Body of pancreas (tissue), 4 donors: ENCODE measurements around the gene CST6. TPM values are rescaled to one million over a fixed set of nuclear protein-coding genes. Genes with fewer than 3 reads are reported as not detected.

Experiments used
- ATAC-seq: fragments of 150-250 bp; one replicate; pipeline ENCODE4 v1.9.1; 2016
- DNase-seq, 4 donors: peaks; one replicate each; pipeline ENCODE4 v3.0.0-alpha.2; 2019
- H3K27ac ChIP-seq, 4 donors: fragments of 200-600 bp; sonication (generic); 1 replicate in 3 of 4; 2 replicates in 1 of 4; pipeline versions ENCODE4 v1.5.1 to v1.6.1; 2016 to 2019; ENCODE audit warnings: mild to moderate bottlenecking in 1 of 4, mixed read lengths in 1 of 4, moderate library complexity in 1 of 4
- H3K27me3 ChIP-seq, 2 donors: fragments of 200-600 bp; sonication (generic); one replicate each; pipeline ENCODE4 v1.6.0; 2016; ENCODE audit warnings: mild to moderate bottlenecking in 1 of 2
- H3K36me3 ChIP-seq, 2 donors: fragments of 200-600 bp; sonication (generic); replicated peaks in 1 of 2; 2 replicates each; pipeline ENCODE4 v1.5.1; 2016; ENCODE audit warnings: low read depth in 2 of 2; ENCODE audit not compliant: insufficient read depth in 1 of 2
- H3K4me1 ChIP-seq: fragments of 200-600 bp; sonication (generic); one replicate; pipeline ENCODE4 v1.6.0; 2016
- H3K4me3 ChIP-seq, 2 donors: fragments of 200-600 bp; sonication (generic); 1 replicate in 1 of 2; 2 replicates in 1 of 2; pipeline ENCODE4 v1.5.1; 2016 to 2019
- H3K9me3 ChIP-seq, 3 donors: fragments of 200-600 bp; sonication (generic); 1 replicate in 2 of 3; 2 replicates in 1 of 3; pipeline ENCODE4 v1.5.1; 2016
- CTCF ChIP-seq, 7 experiments: fragments of 450-650 bp in 4 of 7; fragments of 200-600 bp in 3 of 7; sonication (generic) in 3 of 7; IDR thresholded peaks; one replicate each; pipeline ENCODE4 v1.5.1; 2016 to 2019; ENCODE audit warnings: antibody characterized with exemption in 7 of 7
- POLR2A ChIP-seq, 3 donors: fragments of 450-650 bp; IDR thresholded peaks; one replicate each; pipeline ENCODE4 v1.6.1; 2016; ENCODE audit warnings: antibody characterized with exemption in 3 of 3, mild to moderate bottlenecking in 2 of 3
- WGBS, 2 donors: methylation state at CpG; one replicate each; pipeline ENCODE4 v1.1.5; 2017; 5-methylcytosine and 5-hydroxymethylcytosine counted together
- intact Hi-C: fragments of 100-400 bp; cut with DNase I; formaldehyde crosslinking; loops from one replicate; pipeline ENCODE4 v1.15.1; 2023
- total RNA-seq, 2 donors: library from RNA; depleted of rRNA; stranded (reverse); fragments of >200 nt; gene quantifications; one replicate each; pipeline ENCODE4 v1.1.0, GENCODE V29; 2016

CST6 gene
- total RNA-seq, 2 donors from 2014 or later, result not detected

GRCh38 chr11:65979261-65979759 is 32.5 kb upstream of the CST6 start:
- no peak for TF ChIP-seq POLR2A (IDR thresholded peaks at IDR 0.05)
- no peak for TF ChIP-seq CTCF (IDR thresholded peaks at IDR 0.05)
- intact Hi-C loops, result no loop called here
- DNase-seq (no peak), ATAC-seq (no peak)
- Histone ChIP-seq H3K27me3 (no peaks in the 10 kb centered on the region), H3K36me3 (peaks cover 5 to 12% of the 10 kb centered on the region in 2 donors), H3K4me3 (no peak overlapping the region), H3K9me3 (no peaks in the 10 kb centered on the region), H3K4me1 (no peaks in the 10 kb centered on the region), H3K27ac (no peak overlapping the region)
- WGBS, 2 donors, result 95 to 98% methylated on average over 5 to 9 of the region's 10 CpGs

GRCh38 chr11:65981101-65981740 is 30.6 kb upstream of the CST6 start:
- Histone ChIP-seq H3K4me3 (no peak overlapping the region), H3K9me3 (no peaks in the 10 kb centered on the region), H3K36me3 (peaks cover 5 to 12% of the 10 kb centered on the region in 2 donors), H3K27ac (peak overlapping the region in 1 of 4 donors; percentile 17), H3K4me1 (no peaks in the 10 kb centered on the region), H3K27me3 (no peaks in the 10 kb centered on the region)
- TF ChIP-seq CTCF (IDR thresholded peaks at IDR 0.05) (no peak), POLR2A (IDR thresholded peaks at IDR 0.05) (no peak)
- no peak for ATAC-seq
- intact Hi-C loops, result loop anchor here (5.0 kb wide), 1 partner anchor 99 kb away; no protein-coding TSS in a partner anchor
- no peak for DNase-seq
- WGBS, 2 donors, result 57 to 73% methylated on average over 9 to 12 of the region's 12 CpGs

GRCh38 chr11:65981972-65982823 is 29.6 kb upstream of the CST6 start:
- 58 to 66% methylated on average over 8 to 16 of the region's 16 CpGs for WGBS, 2 donors
- no peak for ATAC-seq

More at GRCh38 chr11:65981972-65982823, 29.6 kb upstream of the CST6 start:
- Histone ChIP-seq H3K27me3 (no peaks in the 10 kb centered on the region), H3K36me3 (peaks cover 5 to 10% of the 10 kb centered on the region in 2 donors), H3K27ac (peak overlapping the region in 1 of 4 donors; percentile 17), H3K4me3 (no peak overlapping the region), H3K4me1 (no peaks in the 10 kb centered on the region), H3K9me3 (no peaks in the 10 kb centered on the region)
- TF ChIP-seq CTCF (IDR thresholded peaks at IDR 0.05) (no peak), POLR2A (IDR thresholded peaks at IDR 0.05) (no peak)
- intact Hi-C loops, result loop anchor here (5.0 kb wide), 1 partner anchor 100 kb away; no protein-coding TSS in a partner anchor
- DNase-seq, result no peak
